Neural cell (in vitro differentiated cells): ENCODE data around the gene SLC28A1. TPM values are rescaled to one million over a fixed set of nuclear protein-coding genes. Genes with fewer than 3 reads are reported as not detected.

ENCODE experiments used
- H2AFZ ChIP-seq: fragments of 200-600, 300-800 bp; sonication (generic), shearing (Covaris generic); 2 replicates; pipeline ENCODE4 v1.6.0; 2014; ENCODE audit warnings: low read depth, mild to moderate bottlenecking, antibody characterized with exemption, low read length, moderate library complexity
- H3F3A ChIP-seq: fragments of 200-600 bp; shearing (Covaris generic); 2 replicates; pipeline ENCODE4 v1.6.1; 2016; ENCODE audit warnings: mild to moderate bottlenecking, moderate library complexity, mixed read lengths, antibody characterized with exemption, low read length; ENCODE audit not compliant: insufficient read depth, poor library complexity, severe bottlenecking
- H3K27ac ChIP-seq: fragments of 200-600, 300-800 bp; sonication (generic), shearing (Covaris generic); 2 replicates; pipeline ENCODE4 v1.5.1; 2014; ENCODE audit warnings: mild to moderate bottlenecking, low read length, moderate library complexity
- H3K27me3 ChIP-seq: fragments of 300-800, 200-600 bp; sonication (generic), shearing (Covaris generic); 2 replicates; pipeline ENCODE4 v1.6.0; 2014; ENCODE audit warnings: mild to moderate bottlenecking, low read depth, low read length, moderate library complexity; ENCODE audit not compliant: insufficient read depth
- H3K36me3 ChIP-seq: fragments of 300-800, 200-600 bp; sonication (generic), shearing (Covaris generic); 2 replicates; pipeline ENCODE4 v1.5.1; 2014; ENCODE audit warnings: mild to moderate bottlenecking, antibody characterized with exemption, low read length, moderate library complexity; ENCODE audit not compliant: insufficient read depth
- H3K4me2 ChIP-seq: fragments of 300-800, 200-600 bp; sonication (generic), shearing (Covaris generic); 2 replicates; pipeline ENCODE4 v1.6.0; 2014; ENCODE audit warnings: mild to moderate bottlenecking, low read length
- H3K4me3 ChIP-seq: fragments of 300-800, 200-600 bp; sonication (generic), shearing (Covaris generic); 2 replicates; pipeline ENCODE4 v1.5.1; 2014; ENCODE audit warnings: mild to moderate bottlenecking, low read length, moderate library complexity
- H3K79me2 ChIP-seq: fragments of 200-600 bp; shearing (Covaris generic); replicated peaks from 2 replicates; pipeline ENCODE4 v1.6.0; 2014; ENCODE audit warnings: mild to moderate bottlenecking, low read length, moderate library complexity; ENCODE audit not compliant: insufficient read depth
- H3K9ac ChIP-seq: fragments of 300-800, 200-600 bp; sonication (generic), shearing (Covaris generic); 2 replicates; pipeline ENCODE4 v1.6.1; 2016; ENCODE audit warnings: mild to moderate bottlenecking, low read length, mixed read lengths
- H3K9me2 ChIP-seq: fragments of 200-600 bp; shearing (Covaris generic); 2 replicates; pipeline ENCODE4 v1.6.1; 2016; ENCODE audit warnings: mild to moderate bottlenecking, low read length, mixed read lengths; ENCODE audit not compliant: insufficient read depth
- H3K9me3 ChIP-seq: fragments of 200-600, 300-800 bp; sonication (generic), shearing (Covaris generic); 2 replicates; pipeline ENCODE4 v1.6.1; 2016; ENCODE audit warnings: mild to moderate bottlenecking, mixed run types, low read length, moderate library complexity, mixed read lengths
- H4K20me1 ChIP-seq: fragments of 200-600 bp; shearing (Covaris generic); 2 replicates; pipeline ENCODE4 v1.6.1; 2016; ENCODE audit warnings: mild to moderate bottlenecking, mixed run types; ENCODE audit not compliant: insufficient read depth
- EP300 ChIP-seq: fragments of 450-650 bp; conservative IDR thresholded peaks from 2 replicates; pipeline ENCODE4 v1.6.1; 2014; ENCODE audit warnings: antibody characterized with exemption, mild to moderate bottlenecking, moderate library complexity; ENCODE audit not compliant: poor library complexity, severe bottlenecking
- EZH2 ChIP-seq: fragments of 200-600, 300-800 bp; shearing (Covaris generic), sonication (generic); IDR thresholded peaks from 2 replicates; pipeline ENCODE4 v1.6.1; 2014; ENCODE audit warnings: antibody characterized with exemption, low read length, borderline replicate concordance, mild to moderate bottlenecking; ENCODE audit not compliant: insufficient read depth, poor library complexity, severe bottlenecking
- MXI1 ChIP-seq: fragments of 450-650 bp; conservative IDR thresholded peaks from 2 replicates; pipeline ENCODE4 v1.6.1; 2014; ENCODE audit warnings: antibody characterized with exemption, mild to moderate bottlenecking; ENCODE audit not compliant: poor library complexity, severe bottlenecking
- POLR2AphosphoS5 ChIP-seq: IDR thresholded peaks from 2 replicates; pipeline ENCODE4 v1.6.1; 2012
- RAD21 ChIP-seq: fragments of 450-650 bp; conservative IDR thresholded peaks from 2 replicates; pipeline ENCODE4 v1.6.1; 2014; ENCODE audit warnings: antibody characterized with exemption, mild to moderate bottlenecking, moderate library complexity
- SMC3 ChIP-seq: fragments of 450-650 bp; conservative IDR thresholded peaks from 2 replicates; pipeline ENCODE4 v1.6.1; 2014; ENCODE audit warnings: antibody characterized with exemption, mild to moderate bottlenecking, moderate library complexity; ENCODE audit not compliant: poor library complexity
- TAF1 ChIP-seq: IDR thresholded peaks from 2 replicates; pipeline ENCODE4 v1.6.1; 2012; ENCODE audit warnings: low read depth
- polyA plus RNA-seq: library from polyadenylated mRNA; depleted of rRNA; stranded (reverse); fragments of >200 nt; gene quantifications from 2 replicates; pipeline ENCODE4 v1.2.3, GENCODE V29; 2014
- TF ChIP-seq, protein P1 (sequence below): fragments of 450-650 bp; IDR thresholded peaks from 2 replicates; pipeline ENCODE4 v1.5.1; 2014; ENCODE audit warnings: antibody characterized with exemption, mild to moderate bottlenecking, moderate library complexity; ENCODE audit not compliant: poor library complexity, severe bottlenecking
- TF ChIP-seq, protein P2 (sequence below): IDR thresholded peaks from 2 replicates; pipeline ENCODE4 v1.6.1; 2012; ENCODE audit warnings: borderline replicate concordance

The SLC28A1 gene
- polyA plus RNA-seq, 1 donor from 2014 or later: not detected

- H3K27ac ChIP-seq: no peak overlapping the region
- no peaks in the 10 kb centered on the region for H3F3A ChIP-seq
- no peak overlapping the region for H2AFZ ChIP-seq
- no peak overlapping the region for H3K4me3 ChIP-seq
- H3K79me2 ChIP-seq: no peaks in the 10 kb centered on the region
- H3K36me3 ChIP-seq: no peaks in the 10 kb centered on the region
- TF ChIP-seq, protein P1, sequence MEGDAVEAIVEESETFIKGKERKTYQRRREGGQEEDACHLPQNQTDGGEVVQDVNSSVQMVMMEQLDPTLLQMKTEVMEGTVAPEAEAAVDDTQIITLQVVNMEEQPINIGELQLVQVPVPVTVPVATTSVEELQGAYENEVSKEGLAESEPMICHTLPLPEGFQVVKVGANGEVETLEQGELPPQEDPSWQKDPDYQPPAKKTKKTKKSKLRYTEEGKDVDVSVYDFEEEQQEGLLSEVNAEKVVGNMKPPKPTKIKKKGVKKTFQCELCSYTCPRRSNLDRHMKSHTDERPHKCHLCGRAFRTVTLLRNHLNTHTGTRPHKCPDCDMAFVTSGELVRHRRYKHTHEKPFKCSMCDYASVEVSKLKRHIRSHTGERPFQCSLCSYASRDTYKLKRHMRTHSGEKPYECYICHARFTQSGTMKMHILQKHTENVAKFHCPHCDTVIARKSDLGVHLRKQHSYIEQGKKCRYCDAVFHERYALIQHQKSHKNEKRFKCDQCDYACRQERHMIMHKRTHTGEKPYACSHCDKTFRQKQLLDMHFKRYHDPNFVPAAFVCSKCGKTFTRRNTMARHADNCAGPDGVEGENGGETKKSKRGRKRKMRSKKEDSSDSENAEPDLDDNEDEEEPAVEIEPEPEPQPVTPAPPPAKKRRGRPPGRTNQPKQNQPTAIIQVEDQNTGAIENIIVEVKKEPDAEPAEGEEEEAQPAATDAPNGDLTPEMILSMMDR: no peak
- TF ChIP-seq POLR2AphosphoS5 (no peak), SMC3 (no peak), MXI1 (no peak), EP300 (no peak), RAD21 (no peak), EZH2 (no peak), TAF1 (no peak)
- TF ChIP-seq, protein P2, sequence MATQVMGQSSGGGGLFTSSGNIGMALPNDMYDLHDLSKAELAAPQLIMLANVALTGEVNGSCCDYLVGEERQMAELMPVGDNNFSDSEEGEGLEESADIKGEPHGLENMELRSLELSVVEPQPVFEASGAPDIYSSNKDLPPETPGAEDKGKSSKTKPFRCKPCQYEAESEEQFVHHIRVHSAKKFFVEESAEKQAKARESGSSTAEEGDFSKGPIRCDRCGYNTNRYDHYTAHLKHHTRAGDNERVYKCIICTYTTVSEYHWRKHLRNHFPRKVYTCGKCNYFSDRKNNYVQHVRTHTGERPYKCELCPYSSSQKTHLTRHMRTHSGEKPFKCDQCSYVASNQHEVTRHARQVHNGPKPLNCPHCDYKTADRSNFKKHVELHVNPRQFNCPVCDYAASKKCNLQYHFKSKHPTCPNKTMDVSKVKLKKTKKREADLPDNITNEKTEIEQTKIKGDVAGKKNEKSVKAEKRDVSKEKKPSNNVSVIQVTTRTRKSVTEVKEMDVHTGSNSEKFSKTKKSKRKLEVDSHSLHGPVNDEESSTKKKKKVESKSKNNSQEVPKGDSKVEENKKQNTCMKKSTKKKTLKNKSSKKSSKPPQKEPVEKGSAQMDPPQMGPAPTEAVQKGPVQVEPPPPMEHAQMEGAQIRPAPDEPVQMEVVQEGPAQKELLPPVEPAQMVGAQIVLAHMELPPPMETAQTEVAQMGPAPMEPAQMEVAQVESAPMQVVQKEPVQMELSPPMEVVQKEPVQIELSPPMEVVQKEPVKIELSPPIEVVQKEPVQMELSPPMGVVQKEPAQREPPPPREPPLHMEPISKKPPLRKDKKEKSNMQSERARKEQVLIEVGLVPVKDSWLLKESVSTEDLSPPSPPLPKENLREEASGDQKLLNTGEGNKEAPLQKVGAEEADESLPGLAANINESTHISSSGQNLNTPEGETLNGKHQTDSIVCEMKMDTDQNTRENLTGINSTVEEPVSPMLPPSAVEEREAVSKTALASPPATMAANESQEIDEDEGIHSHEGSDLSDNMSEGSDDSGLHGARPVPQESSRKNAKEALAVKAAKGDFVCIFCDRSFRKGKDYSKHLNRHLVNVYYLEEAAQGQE: no peak
- H3K9ac ChIP-seq: no peak overlapping the region
- no peaks in the 10 kb centered on the region for H4K20me1 ChIP-seq
- no peaks in the 10 kb centered on the region for H3K27me3 ChIP-seq
- H3K9me2 ChIP-seq: no peaks in the 10 kb centered on the region
- H3K4me2 ChIP-seq: no peak overlapping the region
- no peaks in the 10 kb centered on the region for H3K9me3 ChIP-seq
These were observed 20.8 kb downstream of the SLC28A1 start for GRCh38 chr15:84905016-84905916.

GRCh38 chr15:84907731-84908130 lies 23.3 kb downstream of the SLC28A1 start:
- Histone ChIP-seq H3K27ac (no peak overlapping the region), H2AFZ (no peak overlapping the region), H4K20me1 (no peaks in the 10 kb centered on the region), H3K9ac (no peak overlapping the region), H3F3A (no peaks in the 10 kb centered on the region), H3K9me3 (no peaks in the 10 kb centered on the region), H3K27me3 (no peaks in the 10 kb centered on the region), H3K4me3 (no peak overlapping the region), H3K79me2 (no peaks in the 10 kb centered on the region), H3K9me2 (no peaks in the 10 kb centered on the region), H3K36me3 (no peaks in the 10 kb centered on the region), H3K4me2 (no peak overlapping the region)
- TF ChIP-seq, protein P2: no peak
- TF ChIP-seq RAD21: no peak
- TF ChIP-seq SMC3: no peak
- no peak for TF ChIP-seq TAF1
- no peak for TF ChIP-seq EZH2
- TF ChIP-seq, protein P1: no peak
- TF ChIP-seq MXI1: no peak
- no peak for TF ChIP-seq EP300
- no peak for TF ChIP-seq POLR2AphosphoS5
